Hematopoietic multipotent progenitor cell treated with erythropoietin and hydrocortisone succinate and interleukin-3 and kit ligand, for 8 days (in vitro differentiated cells): ENCODE measurements around the gene SLC9A1.
"Not testable (repeated sequence)": the region's sequence is repeated elsewhere in the genome, so short reads cannot be mapped to it uniquely, and the experiment has no call there.

Source experiments
- DNase-seq: peaks from one replicate; pipeline ENCODE4 v3.0.0-alpha.2; 2015

Gene SLC9A1

GRCh38 chr1:27130798-27131197, 24.1 kb downstream of the SLC9A1 start:
- DNase-seq: peak; percentile 79

- DNase-seq: no peak
Observed at GRCh38 chr1:27129225-27129624, 25.7 kb downstream of the SLC9A1 start.

GRCh38 chr1:27127419-27127818, 27.5 kb downstream of the SLC9A1 start:
- DNase-seq: no peak

GRCh38 chr1:27126391-27126790, 28.5 kb downstream of the SLC9A1 start:
- no peak for DNase-seq

- DNase-seq: not testable (repeated sequence)
Observed at GRCh38 chr1:27125125-27125524, 29.8 kb downstream of the SLC9A1 start.

- no peak for DNase-seq
Observed at GRCh38 chr1:27124405-27124804, 30.5 kb downstream of the SLC9A1 start.

- DNase-seq: peak; percentile 61
Observed at GRCh38 chr1:27122652-27123051, 32.3 kb downstream of the SLC9A1 start.

GRCh38 chr1:27120854-27121253, 34.1 kb downstream of the SLC9A1 start:
- DNase-seq: no peak

GRCh38 chr1:27118440-27118689, 36.6 kb downstream of the SLC9A1 start:
- no peak for DNase-seq

GRCh38 chr1:27117733-27118439, 37.0 kb downstream of the SLC9A1 start:
- no peak for DNase-seq

- peak; percentile 36 for DNase-seq
Observed at GRCh38 chr1:27116697-27117096, 38.2 kb downstream of the SLC9A1 start.

- peak; percentile 75 for DNase-seq
Observed at GRCh38 chr1:27116232-27116631, 38.7 kb downstream of the SLC9A1 start.

- no peak for DNase-seq
Observed at GRCh38 chr1:27114546-27114945, 40.4 kb downstream of the SLC9A1 start.

- DNase-seq: no peak
Observed at GRCh38 chr1:27113861-27114260, 41.1 kb downstream of the SLC9A1 start.

GRCh38 chr1:27111626-27112573, 43.0 kb downstream of the SLC9A1 start:
- DNase-seq: peak; percentile 59

- peak; percentile 73 for DNase-seq
Observed at GRCh38 chr1:27109103-27109822, 45.7 kb downstream of the SLC9A1 start.

GRCh38 chr1:27108588-27108987, 46.3 kb downstream of the SLC9A1 start:
- no peak for DNase-seq

- no peak for DNase-seq
Observed at GRCh38 chr1:27106561-27107323, 48.2 kb downstream of the SLC9A1 start.

GRCh38 chr1:27105018-27105417, 49.9 kb downstream of the SLC9A1 start:
- no peak for DNase-seq

- no peak for DNase-seq
Observed at GRCh38 chr1:27103498-27103897, 51.4 kb downstream of the SLC9A1 start.

GRCh38 chr1:27102707-27103468, 52.0 kb downstream of the SLC9A1 start:
- DNase-seq: peak; percentile 65

GRCh38 chr1:27102134-27102706, 52.7 kb downstream of the SLC9A1 start:
- no peak for DNase-seq
